NT2/D1 (cell line): ENCODE results near the gene SLC4A1AP.

ENCODE experiments used
- YY1 ChIP-seq: IDR thresholded peaks from 2 replicates; pipeline ENCODE4 v1.6.1; 2011; ENCODE audit not compliant: insufficient read length, insufficient read depth
- ZNF274 ChIP-seq: IDR thresholded peaks from 2 replicates; pipeline ENCODE4 v1.6.1; 2011; ENCODE audit warnings: mild to moderate bottlenecking, low read depth, low read length

DNA sequence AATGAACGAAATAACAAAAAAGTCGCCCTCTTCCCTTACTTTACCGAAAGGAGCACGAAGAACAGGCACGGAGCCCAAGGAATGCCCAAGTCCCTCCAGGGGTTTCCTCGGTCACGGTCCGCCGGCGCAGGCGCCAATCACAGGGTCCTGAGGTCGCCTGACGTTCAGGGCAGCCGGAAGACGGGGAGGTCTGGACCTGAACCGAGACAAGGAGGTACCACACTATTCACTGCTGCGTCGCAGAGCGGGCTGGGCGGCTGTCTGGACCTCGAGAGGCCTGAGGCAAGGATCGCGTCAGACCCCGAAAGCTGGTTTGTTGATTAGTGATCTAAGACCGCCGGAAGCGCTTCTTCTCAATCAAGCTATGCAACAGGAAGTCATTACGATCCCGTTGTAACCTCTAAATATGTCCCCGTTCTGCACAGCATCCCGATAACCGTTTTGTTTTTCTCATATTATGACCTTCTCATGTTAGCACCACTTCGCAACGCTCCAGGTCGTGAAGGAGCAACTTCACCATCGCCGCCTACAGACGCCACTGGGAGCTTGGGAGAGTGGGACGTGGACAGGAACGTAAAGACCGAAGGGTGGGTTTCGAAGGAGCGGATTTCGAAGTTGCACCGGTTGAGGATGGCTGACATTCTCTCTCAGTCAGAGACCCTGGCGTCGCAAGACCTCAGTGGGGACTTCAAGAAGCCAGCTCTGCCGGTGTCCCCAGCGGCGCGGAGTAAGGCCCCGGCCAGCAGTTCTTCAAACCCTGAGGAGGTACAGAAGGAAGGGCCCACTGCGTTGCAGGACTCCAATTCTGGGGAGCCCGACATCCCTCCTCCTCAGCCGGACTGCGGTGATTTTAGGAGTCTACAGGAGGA, at the start of gene SLC4A1AP, which contains the start of gene SUPT7L:
- peak; percentile 65 for TF ChIP-seq YY1
- TF ChIP-seq ZNF274: no peak
